H1 (cell line): ENCODE results near the gene P2RX5. TPM values are rescaled to one million over a fixed set of nuclear protein-coding genes. Genes with fewer than 3 reads are reported as not detected.

Experiments used
- GTF2F1 ChIP-seq: IDR thresholded peaks from 2 replicates; pipeline ENCODE4 v1.6.1; 2012; ENCODE audit warnings: low read depth, low read length, improper control_type of control experiment, borderline replicate concordance
- POLR2AphosphoS5 ChIP-seq: IDR thresholded peaks from 2 replicates; pipeline ENCODE4 v1.6.1; 2011; ENCODE audit warnings: low read depth, low read length
- RAD21 ChIP-seq, 2 experiments: IDR thresholded peaks in 1 of 2; conservative IDR thresholded peaks in 1 of 2; 2 replicates each; pipeline ENCODE4 v1.6.1; 2011; ENCODE audit warnings: low read depth in 2 of 2, low read length in 2 of 2, improper control_type of control experiment in 1 of 2, inconsistent platforms in 1 of 2, mild to moderate bottlenecking in 1 of 2, moderate library complexity in 1 of 2
- RFX5 ChIP-seq: IDR thresholded peaks from 2 replicates; pipeline ENCODE4 v1.6.1; 2011; ENCODE audit warnings: low read depth, low read length, improper control_type of control experiment, borderline replicate concordance
- TBP ChIP-seq: IDR thresholded peaks from 2 replicates; pipeline ENCODE4 v1.6.1; 2011; ENCODE audit warnings: low read depth, low read length, improper control_type of control experiment
- polyA plus RNA-seq, 7 experiments: library from polyadenylated mRNA; depleted of rRNA in 3 of 7; stranded (reverse) in 5 of 7; unstranded in 2 of 7; fragments of >200 nt in 5 of 7; fragments of 200-250 nt in 2 of 7; gene quantifications; 1 replicate in 5 of 7; 2 replicates in 1 of 7; 4 replicates in 1 of 7; pipeline versions ENCODE4 v1.2.1 to v1.2.3, GENCODE V29; 2011 to 2013; ENCODE audit warnings: missing spikeins in 2 of 7, mixed read lengths in 2 of 7
- total RNA-seq: library from RNA; stranded (reverse); fragmentation: NEBNext Ultra II Directional; extraction: Animal tissue kit (Norgen Biotek cat#: 25700); gene quantifications from 2 replicates; pipeline ENCODE4 v1.2.1, GENCODE V29; 2021

The P2RX5 gene
- total and polyA plus RNA-seq, 2 of the 8 experiments (the other 6 are each of a cell fraction or from before 2014, with no cell fraction given), result 12.0 to 15.6 TPM

- TF ChIP-seq GTF2F1 (no peak), RAD21 (IDR thresholded peaks at IDR 0.05 in 1 of 2, conservative IDR thresholded peaks at IDR 0.05 in 1 of 2; ENCODE audit: low read depth in 2 of 2, low read length in 2 of 2) (no peak), TBP (no peak), RFX5 (no peak), POLR2AphosphoS5 (no peak)
Observed at GRCh38 chr17:3693141-3693540, 2.8 kb downstream of the P2RX5 start (continued).
